HepG2 (cell line): ENCODE data around the gene ZFAND2B. TPM values are rescaled to one million over a fixed set of nuclear protein-coding genes. Genes with fewer than 3 reads are reported as not detected.
A peak's percentile ranks its signal among the peaks of the same experiment; 100 is the strongest.

ENCODE experiments used
- ATF2 ChIP-seq: sonication (generic); formaldehyde crosslinking; IDR thresholded peaks from 2 replicates; pipeline ENCODE4 v1.4.0; 2020; ENCODE audit warnings: missing genetic modification reagents
- ATM ChIP-seq: fragments of 450-650 bp; IDR thresholded peaks from 2 replicates; pipeline ENCODE4 v1.7.1; 2017; ENCODE audit warnings: mild to moderate bottlenecking, borderline replicate concordance
- ELF1 ChIP-seq: sonication (generic); formaldehyde crosslinking; IDR thresholded peaks from 2 replicates; pipeline ENCODE4 v1.4.0; 2020; ENCODE audit warnings: missing genetic modification reagents
- HMGXB4 ChIP-seq, 2 experiments: sonication (generic) in 1 of 2; formaldehyde crosslinking in 1 of 2; IDR thresholded peaks; 2 replicates each; pipeline versions ENCODE4 v1.4.0 to v1.6.1; 2018 to 2020; ENCODE audit warnings: missing genetic modification reagents in 2 of 2, borderline replicate concordance in 1 of 2, low read depth in 1 of 2, mild to moderate bottlenecking in 1 of 2, missing biosample characterization in 1 of 2
- KIAA2018 ChIP-seq: sonication (generic); formaldehyde crosslinking; IDR thresholded peaks from 2 replicates; pipeline ENCODE4 v1.5.0; 2020; ENCODE audit warnings: mild to moderate bottlenecking, missing genetic modification reagents, borderline replicate concordance
- SETDB1 ChIP-seq: sonication (generic); formaldehyde crosslinking; IDR thresholded peaks from 2 replicates; pipeline ENCODE4 v1.5.1; 2020; ENCODE audit warnings: missing genetic modification reagents, mild to moderate bottlenecking, borderline replicate concordance
- SRF ChIP-seq: IDR thresholded peaks from 2 replicates; pipeline ENCODE4 v1.6.1; 2011; ENCODE audit warnings: mild to moderate bottlenecking, low read depth, low read length, moderate library complexity
- TBX3 ChIP-seq: fragments of 450-650 bp; IDR thresholded peaks from 2 replicates; pipeline ENCODE4 v1.6.1; 2017; ENCODE audit warnings: antibody characterized with exemption, mild to moderate bottlenecking, inconsistent platforms, borderline replicate concordance
- TEAD3 ChIP-seq: optimal IDR thresholded peaks from 2 replicates; pipeline ENCODE3; 2016; ENCODE audit warnings: borderline replicate concordance
- THAP11 ChIP-seq: IDR thresholded peaks from 2 replicates; pipeline ENCODE4 v1.6.1; 2016; ENCODE audit warnings: missing biosample characterization, missing genetic modification reagents
- ZNF180 ChIP-seq: sonication (generic); formaldehyde crosslinking; IDR thresholded peaks from 2 replicates; pipeline ENCODE4 v1.4.0; 2020; ENCODE audit warnings: low read depth, missing genetic modification reagents, borderline replicate concordance
- ZNF225 ChIP-seq: sonication (generic); formaldehyde crosslinking; IDR thresholded peaks from 2 replicates; pipeline ENCODE4 v1.4.0; 2020; ENCODE audit warnings: mild to moderate bottlenecking, missing genetic modification reagents
- ZNF232 ChIP-seq: sonication (generic); formaldehyde crosslinking; IDR thresholded peaks from 2 replicates; pipeline ENCODE4 v1.4.0; 2020; ENCODE audit warnings: missing genetic modification reagents, borderline replicate concordance
- ZNF275 ChIP-seq: sonication (generic); formaldehyde crosslinking; IDR thresholded peaks from 2 replicates; pipeline ENCODE4 v1.8.0; 2022; ENCODE audit warnings: missing genetic modification reagents, mild to moderate bottlenecking, inconsistent platforms, borderline replicate concordance
- ZNF343 ChIP-seq: sonication (generic); formaldehyde crosslinking; IDR thresholded peaks from 2 replicates; pipeline ENCODE4 v1.4.0; 2020; ENCODE audit warnings: mild to moderate bottlenecking, missing genetic modification reagents
- ZNF761 ChIP-seq: sonication (generic); formaldehyde crosslinking; conservative IDR thresholded peaks from 2 replicates; pipeline ENCODE4 v1.4.0; 2020; ENCODE audit warnings: mild to moderate bottlenecking, missing genetic modification reagents
- polyA plus RNA-seq, 8 experiments: library from polyadenylated mRNA; depleted of rRNA in 3 of 8; stranded (reverse) in 7 of 8; unstranded in 1 of 8; fragments of >200 nt; fragmentation: Illumina TruSeq in 4 of 8; extraction: Trizol in 4 of 8; gene quantifications; 2 replicates each; pipeline versions ENCODE4 v1.2.1 to v1.2.3, GENCODE V29; 2011 to 2016; ENCODE audit warnings: low read depth in 4 of 8, missing spikeins in 1 of 8, mixed read lengths in 1 of 8; ENCODE audit not compliant: insufficient read depth in 1 of 8
- total RNA-seq, 5 experiments: library from RNA; depleted of rRNA; stranded (reverse); fragments of >200 nt; fragmentation: Illumina TruSeq; extraction: Trizol; gene quantifications; 2 replicates each; pipeline ENCODE4 v1.2.3, GENCODE V29; 2016; ENCODE audit warnings: low read depth in 1 of 5

The ZFAND2B gene
- total and polyA plus RNA-seq, 2 of the 13 experiments (the other 11 are each of a cell fraction or from before 2014, with no cell fraction given): 53.3 to 115 TPM

- peak; percentile 95 for TF ChIP-seq ZNF225 (CRISPR knock-in tag)
- TF ChIP-seq ATM: no peak
- TF ChIP-seq ZNF343 (CRISPR knock-in tag): peak; percentile 85; the same call in 1 of the 2 replicates
- TF ChIP-seq ATF2 (CRISPR knock-in tag): peak; percentile 82; the same call in 1 of the 2 replicates
- no peak for TF ChIP-seq TBX3
- 0 out of 2 replicates have a peak, but pooled peaks have one; percentile 16 for TF ChIP-seq ZNF180 (CRISPR knock-in tag)
- TF ChIP-seq ZNF761 (CRISPR knock-in tag): peak; percentile 60; the same call in 1 of the 2 replicates
- no peak for TF ChIP-seq KIAA2018
- TF ChIP-seq HMGXB4 (CRISPR knock-in tag; IDR thresholded peaks at IDR 0.05; ENCODE audit: borderline replicate concordance in 1 of 2, low read depth in 1 of 2): peak; percentile 92 to 94
- peak; percentile 86 for TF ChIP-seq ZNF275 (CRISPR knock-in tag)
- peak; percentile 89 for TF ChIP-seq ELF1 (CRISPR knock-in tag)
- no peak; the same call in 1 of the 2 replicates for TF ChIP-seq ZNF232 (CRISPR knock-in tag)
- TF ChIP-seq THAP11 (CRISPR knock-in tag): peak; percentile 93
- peak; percentile 64 for TF ChIP-seq SRF
- TF ChIP-seq TEAD3 (CRISPR knock-in tag): peak; percentile 86
- TF ChIP-seq SETDB1 (CRISPR knock-in tag): no peak
Observed at GRCh38 chr2:219245148-219245898, 38.7 kb downstream of the ZFAND2B start, which contains the start of the genes GLB1L and STK16 (continued).
